NCI-H128 (cell line): ENCODE data around the gene AUP1.

Experiments
- DNase-seq: peaks from one replicate; lab custom pipeline; 2025; ENCODE audit not compliant: unreplicated experiment; lab: John Stamatoyannopoulos, UW

AUP1 gene

GRCh38 chr2:74536166-74536950 lies 6.9 kb upstream of the AUP1 start:
- no peak for DNase-seq

GRCh38 chr2:74535440-74535965 lies 6.0 kb upstream of the AUP1 start:
- no peak for DNase-seq

- DNase-seq = no peak
These were observed 4.9 kb upstream of the AUP1 start for GRCh38 chr2:74534411-74534810.

- no peak for DNase-seq
These were observed 4.0 kb upstream of the AUP1 start for GRCh38 chr2:74533464-74533863.

GRCh38 chr2:74532222-74532621 lies 2.7 kb upstream of the AUP1 start:
- DNase-seq = no peak

GRCh38 chr2:74531666-74532065 lies 2.2 kb upstream of the AUP1 start:
- DNase-seq = no peak

GRCh38 chr2:74530239-74531187 lies 1.0 kb upstream of the AUP1 start:
- DNase-seq = no peak

GRCh38 chr2:74528600-74529356 lies 728 bp downstream of the AUP1 start:
- no peak for DNase-seq

GRCh38 chr2:74527741-74528140 lies 1.8 kb downstream of the AUP1 start:
- DNase-seq = no peak

GRCh38 chr2:74526649-74527230 lies 2.8 kb downstream of the AUP1 start:
- DNase-seq = no peak

- no peak for DNase-seq
These were observed 3.5 kb downstream of the AUP1 start, which contains the start of gene DQX1 for GRCh38 chr2:74525717-74526648. Gene DQX1, minus strand, starts transcription at chr2:74526231. Its CDS starts 502 bp downstream, at chr2:74525729.

GRCh38 chr2:74524955-74525716 lies 4.4 kb downstream of the AUP1 start:
- no peak for DNase-seq

- DNase-seq = no peak
These were observed 5.5 kb downstream of the AUP1 start for GRCh38 chr2:74524005-74524404.

- DNase-seq = no peak
These were observed 7.0 kb downstream of the AUP1 start for GRCh38 chr2:74522516-74522915.

GRCh38 chr2:74516650-74517049 lies 12.9 kb downstream of the AUP1 start:
- DNase-seq = no peak

GRCh38 chr2:74515981-74516633 lies 13.4 kb downstream of the AUP1 start:
- DNase-seq = no peak

GRCh38 chr2:74515271-74515980 lies 14.1 kb downstream of the AUP1 start:
- no peak for DNase-seq
